K562 (cell line): Measurements from ENCODE around the gene NAA50. TPM values are rescaled to one million over a fixed set of nuclear protein-coding genes. Genes with fewer than 3 reads are reported as not detected.

ENCODE experiments used
- ATAC-seq: fragments of 200-7000 bp; cut with Tn5 transposase; 3 replicates; pipeline ENCODE4 v1.9.1; 2020; ENCODE audit warnings: moderate library complexity
- BruUV-seq: library from RNA; stranded (reverse); fragments of 400-500 nt; replicated peaks from 2 replicates; lab custom pipeline; 2021; lab: Mats Ljungman, UMichigan
- CTCF ChIA-PET: fragments of 300-600 bp; formaldehyde crosslinking; extraction: SDS; loops from one replicate; lab custom pipeline; 2021; ENCODE audit warnings: low intra/inter-chr PET ratio; lab: Yijun Ruan, JAX
- POLR2A ChIA-PET: fragments of 300-600, 350-650 bp; sonication (Branson Sonifier 250); formaldehyde crosslinking; extraction: SDS; loops from one replicate; lab custom pipeline; 2021; ENCODE audit warnings: antibody characterized with exemption, inconsistent platforms; lab: Yijun Ruan, JAX
- DNase-seq, 4 experiments: peaks; one replicate each; pipeline versions ENCODE4 v3.0.0 to v3.0.0-alpha.2; 2011 to 2018; ENCODE audit warnings: low spot score in 3 of 4, mixed read lengths in 3 of 4; ENCODE audit errors: extremely low read depth in 1 of 4
- FAIRE-seq: peaks from 2 replicates; lab custom pipeline; 2011; peaks lifted over from hg19 to GRCh38; lab: Jason Lieb, UNC
- H2AFZ ChIP-seq: 2 replicates; pipeline ENCODE4 v1.6.0; 2011; ENCODE audit warnings: low read depth, low read length, control low read depth, inconsistent platforms
- H3K27ac ChIP-seq: fragments of 200-600 bp; 3 replicates; pipeline ENCODE4 v1.8.0; 2011; ENCODE audit warnings: low read depth, mild to moderate bottlenecking, control low read depth, inconsistent platforms, low read length, moderate library complexity, mixed read lengths; ENCODE audit errors: extremely low read depth
- H3K27me3 ChIP-seq, 2 experiments: fragments of 300-600 bp in 1 of 2; 2 replicates in 1 of 2; 3 replicates in 1 of 2; pipeline versions ENCODE4 v1.6.0 to v1.8.0; 2011; ENCODE audit warnings: inconsistent platforms in 2 of 2, low read length in 2 of 2, mild to moderate bottlenecking in 1 of 2, mixed read lengths in 1 of 2, moderate library complexity in 1 of 2; ENCODE audit not compliant: control insufficient read depth in 2 of 2, insufficient read depth in 2 of 2
- H3K36me3 ChIP-seq: fragments of 300-600 bp; 3 replicates; pipeline ENCODE4 v1.8.0; 2011; ENCODE audit warnings: mild to moderate bottlenecking, low read length, inconsistent platforms; ENCODE audit not compliant: control insufficient read depth, insufficient read depth
- H3K4me1 ChIP-seq, 2 experiments: fragments of 200-600 bp in 1 of 2; replicated peaks in 1 of 2; 2 replicates in 1 of 2; 3 replicates in 1 of 2; pipeline versions ENCODE4 v1.5.1 to v1.8.0; 2011; ENCODE audit warnings: inconsistent platforms in 2 of 2, low read length in 2 of 2, mild to moderate bottlenecking in 1 of 2, mixed read lengths in 1 of 2, moderate library complexity in 1 of 2; ENCODE audit not compliant: control insufficient read depth in 2 of 2, insufficient read depth in 2 of 2
- H3K4me2 ChIP-seq: 2 replicates; pipeline ENCODE4 v1.6.1; 2011; ENCODE audit warnings: low read length, control low read depth, inconsistent platforms, mixed read lengths; ENCODE audit not compliant: insufficient read depth
- H3K4me3 ChIP-seq: fragments of 200-600 bp; sonication (generic), shearing (Covaris generic); 2 replicates; pipeline ENCODE4 v1.5.1; 2016; ENCODE audit warnings: control low read depth, inconsistent platforms
- H3K79me2 ChIP-seq: fragments of 200-600 bp; 3 replicates; pipeline ENCODE4 v1.8.0; 2011; ENCODE audit warnings: low read length, inconsistent platforms; ENCODE audit not compliant: control insufficient read depth, insufficient read depth
- H3K9ac ChIP-seq, 2 experiments: 2 replicates each; pipeline versions ENCODE4 v1.6.0 to v1.6.1; 2011; ENCODE audit warnings: low read depth in 2 of 2, low read length in 2 of 2, control low read depth in 1 of 2, inconsistent platforms in 1 of 2, mild to moderate bottlenecking in 1 of 2, mixed read lengths in 1 of 2; ENCODE audit not compliant: insufficient read depth in 1 of 2
- H3K9me1 ChIP-seq: one replicate; pipeline ENCODE4 v1.6.0; 2011; ENCODE audit warnings: inconsistent platforms, mild to moderate bottlenecking, low read length, moderate library complexity; ENCODE audit not compliant: control insufficient read depth, insufficient read depth
- H3K9me3 ChIP-seq: replicated peaks from 2 replicates; pipeline ENCODE4 v1.5.1; 2011; ENCODE audit warnings: low read depth, low read length, inconsistent platforms; ENCODE audit not compliant: control insufficient read depth, insufficient read depth
- H4K20me1 ChIP-seq: replicated peaks from 2 replicates; pipeline ENCODE4 v1.6.1; 2011; ENCODE audit warnings: low read length, inconsistent platforms, mixed read lengths; ENCODE audit not compliant: control insufficient read depth, insufficient read depth
- ATF7 ChIP-seq: fragments of 450-650 bp; IDR thresholded peaks from 2 replicates; pipeline ENCODE4 v1.7.1; 2014; ENCODE audit warnings: mild to moderate bottlenecking, moderate library complexity
- C11orf30 ChIP-seq: fragments of 450-650 bp; IDR thresholded peaks from 2 replicates; pipeline ENCODE4 v1.6.1; 2016; ENCODE audit warnings: low read depth, mild to moderate bottlenecking
- GATAD2A ChIP-seq: fragments of 450-650 bp; IDR thresholded peaks from 2 replicates; pipeline ENCODE4 v1.6.1; 2017
- HNRNPLL ChIP-seq: fragments of 200-400 bp; formaldehyde crosslinking; IDR thresholded peaks from 2 replicates; pipeline ENCODE4 v1.6.1; 2017; ENCODE audit warnings: low read length, low read depth, mild to moderate bottlenecking; ENCODE audit not compliant: poor library complexity, severe bottlenecking
- HOXB6 ChIP-seq: fragments of 250-450 bp; sonication (Bioruptor Pico); IDR thresholded peaks from 2 replicates; pipeline ENCODE4 v1.5.1; 2022; ENCODE audit warnings: mild to moderate bottlenecking, borderline replicate concordance
- KHSRP ChIP-seq: fragments of 450-650 bp; IDR thresholded peaks from 2 replicates; pipeline ENCODE4 v1.6.1; 2017
- MEF2A ChIP-seq: IDR thresholded peaks from 2 replicates; pipeline ENCODE4 v1.6.1; 2011; ENCODE audit warnings: low read depth, mild to moderate bottlenecking, low read length, moderate library complexity; ENCODE audit not compliant: control insufficient read depth
- NELFE ChIP-seq: IDR thresholded peaks from 2 replicates; pipeline ENCODE4 v1.6.1; 2011; ENCODE audit warnings: mild to moderate bottlenecking; ENCODE audit not compliant: insufficient read depth, insufficient read length
- NFE2 ChIP-seq: IDR thresholded peaks from 2 replicates; pipeline ENCODE4 v1.6.1; 2014; ENCODE audit warnings: antibody characterized with exemption, low read depth
- OTX1 ChIP-seq: fragments of 450-650 bp; formaldehyde crosslinking; IDR thresholded peaks from 2 replicates; pipeline ENCODE4 v1.4.0; 2022; ENCODE audit warnings: mild to moderate bottlenecking
- POLR2AphosphoS2 ChIP-seq: IDR thresholded peaks from 2 replicates; pipeline ENCODE4 v1.6.1; 2012; ENCODE audit warnings: low read length, improper control_type of control experiment
- POLR2B ChIP-seq: fragments of 450-650 bp; IDR thresholded peaks from 2 replicates; pipeline ENCODE4 v1.6.1; 2018; ENCODE audit warnings: low read depth; ENCODE audit not compliant: partially characterized antibody
- RNF2 ChIP-seq: sonication (generic); IDR thresholded peaks from 2 replicates; pipeline ENCODE4 v1.6.1; 2016
- TCF7L2 ChIP-seq: fragments of 150-350 bp; IDR thresholded peaks from 2 replicates; pipeline ENCODE4 v1.6.1; 2016; ENCODE audit warnings: low read depth, mild to moderate bottlenecking, low read length, moderate library complexity
- ZFPM2 ChIP-seq: fragments of 250-450 bp; sonication (Bioruptor Pico); IDR thresholded peaks from 2 replicates; pipeline ENCODE4 v1.5.1; 2022; ENCODE audit warnings: mild to moderate bottlenecking
- ZNF175 ChIP-seq: fragments of 200-800 bp; sonication (Bioruptor generic); IDR thresholded peaks from 2 replicates; pipeline ENCODE4 v1.6.1; 2016; ENCODE audit warnings: low read depth, mild to moderate bottlenecking, missing genetic modification characterization, missing compliant biosample characterization
- ZNF282 ChIP-seq: sonication (generic); formaldehyde crosslinking; IDR thresholded peaks from 2 replicates; pipeline ENCODE4 v1.8.1; 2023; ENCODE audit warnings: missing genetic modification reagents
- ZNF41 ChIP-seq: fragments of 250-450 bp; sonication (Bioruptor Pico); conservative IDR thresholded peaks from 2 replicates; pipeline ENCODE4 v1.4.0; 2020; ENCODE audit warnings: mild to moderate bottlenecking
- in situ Hi-C: fragments of 300-500 bp; cut with MboI; formaldehyde crosslinking; loops from 4 replicates; pipeline ENCODE4 v1.15.0; 2018; ENCODE audit warnings: inconsistent platforms, mixed read lengths
- intact Hi-C: fragments of 100-400 bp; cut with micrococcal nuclease; formaldehyde crosslinking; loops from 2 replicates; pipeline ENCODE4 v1.14.2; 2022
- polyA plus RNA-seq, 8 experiments: library from polyadenylated mRNA; depleted of rRNA in 4 of 8; stranded (reverse) in 5 of 8; unstranded in 3 of 8; fragments of >200 nt; fragmentation: Nextera tagmentation in 2 of 8; fragmentation: Illumina TruSeq in 1 of 8; extraction: Ambion mirVana in 2 of 8; extraction: Trizol in 1 of 8; gene quantifications; 2 replicates each; pipeline versions ENCODE4 v1.2.1 to v1.2.3, GENCODE V29; 2011 to 2014; ENCODE audit warnings: inconsistent platforms in 1 of 8, missing spikeins in 1 of 8
- total RNA-seq, 7 experiments: library from RNA; depleted of rRNA in 6 of 7; stranded (reverse); fragments of >200 nt in 6 of 7; fragmentation: Illumina TruSeq in 2 of 7; extraction: Trizol in 2 of 7; gene quantifications; 2 replicates each; pipeline versions ENCODE4 v1.2.1 to v1.2.3, GENCODE V29; 2011 to 2021; ENCODE audit warnings: low replicate concordance in 1 of 7
- TF ChIP-seq, protein P1 (sequence below): fragments of 200-800 bp; sonication (Bioruptor generic); IDR thresholded peaks from 2 replicates; pipeline ENCODE4 v1.6.1; 2017; ENCODE audit warnings: missing genetic modification characterization, missing compliant biosample characterization
- TF ChIP-seq, protein P2 (sequence below): fragments of 450-650 bp; formaldehyde crosslinking; IDR thresholded peaks from 2 replicates; pipeline ENCODE4 v1.4.0; 2020; ENCODE audit warnings: mild to moderate bottlenecking
- TF ChIP-seq, protein P3 (sequence below): fragments of 450-650 bp; formaldehyde crosslinking; conservative IDR thresholded peaks from 2 replicates; pipeline ENCODE4 v1.4.0; 2022; ENCODE audit warnings: mild to moderate bottlenecking, missing genetic modification characterization

Gene NAA50
- total and polyA plus RNA-seq, 9 of the 15 experiments (the other 6 are each of a cell fraction or from before 2014, with no cell fraction given), result 40.0 to 301 (median 112) TPM

DNA sequence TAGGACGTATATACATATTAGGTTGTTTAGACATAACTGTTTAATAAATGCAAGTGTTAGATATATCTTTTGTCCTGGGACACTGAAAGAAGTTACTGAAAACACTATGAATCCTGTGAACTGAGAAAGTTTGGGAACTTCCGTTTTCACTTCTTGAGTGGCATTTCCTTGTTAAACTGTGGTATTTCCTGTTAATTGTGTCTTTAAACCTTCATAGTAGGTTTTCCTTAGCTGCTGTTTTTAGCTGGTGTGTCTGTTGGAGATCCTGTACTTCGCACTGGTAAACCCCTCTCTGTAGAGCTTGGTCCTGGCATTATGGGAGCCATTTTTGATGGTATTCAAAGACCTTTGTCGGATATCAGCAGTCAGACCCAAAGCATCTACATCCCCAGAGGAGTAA, 37.9 kb upstream of the NAA50 start (continued):
- TF ChIP-seq OTX1 (CRISPR knock-in tag) (no peak), POLR2B (no peak), POLR2AphosphoS2 (no peak), ZNF282 (CRISPR knock-in tag) (no peak)
- TF ChIP-seq, protein P1, sequence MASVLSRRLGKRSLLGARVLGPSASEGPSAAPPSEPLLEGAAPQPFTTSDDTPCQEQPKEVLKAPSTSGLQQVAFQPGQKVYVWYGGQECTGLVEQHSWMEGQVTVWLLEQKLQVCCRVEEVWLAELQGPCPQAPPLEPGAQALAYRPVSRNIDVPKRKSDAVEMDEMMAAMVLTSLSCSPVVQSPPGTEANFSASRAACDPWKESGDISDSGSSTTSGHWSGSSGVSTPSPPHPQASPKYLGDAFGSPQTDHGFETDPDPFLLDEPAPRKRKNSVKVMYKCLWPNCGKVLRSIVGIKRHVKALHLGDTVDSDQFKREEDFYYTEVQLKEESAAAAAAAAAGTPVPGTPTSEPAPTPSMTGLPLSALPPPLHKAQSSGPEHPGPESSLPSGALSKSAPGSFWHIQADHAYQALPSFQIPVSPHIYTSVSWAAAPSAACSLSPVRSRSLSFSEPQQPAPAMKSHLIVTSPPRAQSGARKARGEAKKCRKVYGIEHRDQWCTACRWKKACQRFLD (CRISPR knock-in tag), result no peak

DNA sequence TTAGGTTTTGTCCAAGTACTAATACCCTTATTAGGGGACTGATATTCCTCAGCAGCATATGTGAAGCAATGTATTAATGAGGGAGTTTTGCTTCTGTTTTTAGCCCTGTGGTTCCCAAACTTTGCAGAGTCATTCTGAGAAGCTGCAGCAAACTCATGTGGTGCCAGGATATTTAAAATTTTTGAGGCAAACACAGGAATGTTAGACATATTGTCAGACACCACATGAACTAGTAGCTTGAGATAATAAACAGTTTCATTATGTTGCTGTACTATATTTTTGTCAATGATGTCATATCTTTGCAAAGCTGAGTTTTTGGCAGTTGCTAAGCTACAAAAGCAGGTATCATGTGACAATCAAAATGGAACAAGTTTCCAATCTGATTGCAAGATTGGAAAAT, 37.4 kb upstream of the NAA50 start:
- peak; percentile 19 for FAIRE-seq
- DNase-seq, result peak in 2 of 4 experiments; percentile 2 to 6
- ChIA-PET POLR2A (interaction anchor here (0.6 to 1.2 kb wide), 3 partner anchors 9 to 20 kb away, joined by 3 read pairs; no protein-coding TSS in a partner anchor), CTCF (no interaction called here)
- Histone ChIP-seq H3K79me2 (no peaks in the 10 kb centered on the region), H3K4me3 (no peak overlapping the region), H3K4me1 (no peaks in the 10 kb centered on the region), H3K27ac (peak overlapping the region; percentile 23; the same call in 1 of the 3 replicates), H2AFZ (no peak overlapping the region), H3K27me3 (no peaks in the 10 kb centered on the region), H3K9ac (no peak overlapping the region), H4K20me1 (no peaks in the 10 kb centered on the region), H3K9me3 (no peaks in the 10 kb centered on the region), H3K9me1 (no peaks in the 10 kb centered on the region), H3K36me3 (peaks cover 32% of the 10 kb centered on the region; the same call in 1 of the 3 replicates), H3K4me2 (no peak overlapping the region)
- in situ Hi-C loops (no loop called here), intact Hi-C loops (no loop called here)
- no peak for ATAC-seq
- no TSS peak for BruUV-seq
- no peak for TF ChIP-seq KHSRP
- no peak for TF ChIP-seq RNF2
- TF ChIP-seq HNRNPLL, result no peak
- no peak for TF ChIP-seq ZNF175 (CRISPR knock-in tag)
- TF ChIP-seq, protein P2, sequence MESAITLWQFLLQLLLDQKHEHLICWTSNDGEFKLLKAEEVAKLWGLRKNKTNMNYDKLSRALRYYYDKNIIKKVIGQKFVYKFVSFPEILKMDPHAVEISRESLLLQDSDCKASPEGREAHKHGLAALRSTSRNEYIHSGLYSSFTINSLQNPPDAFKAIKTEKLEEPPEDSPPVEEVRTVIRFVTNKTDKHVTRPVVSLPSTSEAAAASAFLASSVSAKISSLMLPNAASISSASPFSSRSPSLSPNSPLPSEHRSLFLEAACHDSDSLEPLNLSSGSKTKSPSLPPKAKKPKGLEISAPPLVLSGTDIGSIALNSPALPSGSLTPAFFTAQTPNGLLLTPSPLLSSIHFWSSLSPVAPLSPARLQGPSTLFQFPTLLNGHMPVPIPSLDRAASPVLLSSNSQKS (CRISPR knock-in tag), result no peak
- no peak for TF ChIP-seq NELFE
- no peak for TF ChIP-seq HOXB6
- TF ChIP-seq C11orf30, result peak; percentile 50; the same call in 1 of the 2 replicates
- TF ChIP-seq NFE2, result peak; percentile 74
- TF ChIP-seq MEF2A, result peak; percentile 53; the same call in 1 of the 2 replicates
- TF ChIP-seq ZFPM2 (CRISPR knock-in tag), result no peak
- peak; percentile 70; the same call in 1 of the 2 replicates for TF ChIP-seq ATF7
- TF ChIP-seq, protein P3, sequence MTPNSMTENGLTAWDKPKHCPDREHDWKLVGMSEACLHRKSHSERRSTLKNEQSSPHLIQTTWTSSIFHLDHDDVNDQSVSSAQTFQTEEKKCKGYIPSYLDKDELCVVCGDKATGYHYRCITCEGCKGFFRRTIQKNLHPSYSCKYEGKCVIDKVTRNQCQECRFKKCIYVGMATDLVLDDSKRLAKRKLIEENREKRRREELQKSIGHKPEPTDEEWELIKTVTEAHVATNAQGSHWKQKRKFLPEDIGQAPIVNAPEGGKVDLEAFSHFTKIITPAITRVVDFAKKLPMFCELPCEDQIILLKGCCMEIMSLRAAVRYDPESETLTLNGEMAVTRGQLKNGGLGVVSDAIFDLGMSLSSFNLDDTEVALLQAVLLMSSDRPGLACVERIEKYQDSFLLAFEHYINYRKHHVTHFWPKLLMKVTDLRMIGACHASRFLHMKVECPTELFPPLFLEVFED (CRISPR knock-in tag), result no peak
- TF ChIP-seq TCF7L2, result no peak
- no peak for TF ChIP-seq GATAD2A
- no peak for TF ChIP-seq ZNF41 (CRISPR knock-in tag)
